ENCODE results near the gene DDX47.
"Not testable (repeated sequence)": the region's sequence is repeated elsewhere in the genome, so short reads cannot be mapped to it uniquely, and the experiment has no call there.

Gene DDX47

DNA sequence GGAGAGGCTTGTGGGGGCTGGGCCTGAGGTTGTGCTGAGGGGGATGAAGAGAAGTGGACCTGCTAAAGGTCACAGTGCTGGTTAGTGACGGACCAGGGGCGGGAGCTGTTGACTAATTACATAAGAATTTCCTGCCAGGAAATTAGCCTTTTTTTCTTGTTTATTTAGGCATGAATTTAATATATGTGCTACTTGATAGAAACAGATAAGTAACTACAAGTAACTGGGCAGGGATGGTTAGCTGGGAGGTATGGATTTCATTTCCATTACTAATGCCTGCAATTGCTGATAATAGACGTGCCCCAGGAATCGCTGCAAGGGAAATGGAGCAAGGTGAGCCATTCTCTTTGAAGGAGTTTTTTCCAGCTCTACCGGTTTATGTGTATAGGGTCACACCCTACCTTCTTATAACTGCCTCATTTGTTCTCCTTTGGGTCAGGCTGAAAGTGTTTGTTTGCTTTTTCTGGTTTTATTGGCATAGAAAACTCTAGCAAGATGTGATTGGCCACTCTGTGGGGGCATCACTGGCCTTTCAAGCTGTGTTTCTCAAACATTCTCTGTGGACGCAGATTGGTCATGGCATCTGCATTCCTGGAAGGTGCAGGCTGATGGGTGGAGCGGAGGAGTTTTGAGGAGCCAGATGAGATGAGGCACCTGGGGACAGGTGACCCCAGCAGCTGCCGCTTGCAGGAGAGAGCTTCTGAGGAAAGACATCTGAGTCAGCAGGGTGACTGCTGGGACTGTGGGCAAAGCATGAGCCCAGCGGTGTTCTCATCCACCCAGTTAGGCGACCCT lies 59.2 kb downstream of the DDX47 start:
- no peak for DNase-seq (ENCODE audit: low read depth in 2 of 2)

DNA sequence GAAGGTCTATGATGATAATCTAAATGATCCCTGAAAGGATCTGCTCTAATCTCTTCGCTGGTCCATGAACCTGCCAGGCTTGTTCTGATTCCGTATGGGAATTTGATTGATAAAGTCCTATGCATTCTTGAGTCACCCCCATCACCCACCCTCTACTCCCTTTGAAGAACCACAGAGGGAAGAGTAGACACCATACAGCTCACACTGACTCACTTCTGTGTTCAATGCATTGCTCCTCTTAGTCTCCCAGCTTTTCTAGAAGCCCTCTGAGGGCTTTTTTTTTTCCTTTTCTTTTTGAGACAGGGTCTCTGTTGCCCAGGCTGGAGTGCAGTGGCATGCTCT lies 59.8 kb downstream of the DDX47 start:
- DNase-seq (ENCODE audit: low read depth in 2 of 2): no peak

DNA sequence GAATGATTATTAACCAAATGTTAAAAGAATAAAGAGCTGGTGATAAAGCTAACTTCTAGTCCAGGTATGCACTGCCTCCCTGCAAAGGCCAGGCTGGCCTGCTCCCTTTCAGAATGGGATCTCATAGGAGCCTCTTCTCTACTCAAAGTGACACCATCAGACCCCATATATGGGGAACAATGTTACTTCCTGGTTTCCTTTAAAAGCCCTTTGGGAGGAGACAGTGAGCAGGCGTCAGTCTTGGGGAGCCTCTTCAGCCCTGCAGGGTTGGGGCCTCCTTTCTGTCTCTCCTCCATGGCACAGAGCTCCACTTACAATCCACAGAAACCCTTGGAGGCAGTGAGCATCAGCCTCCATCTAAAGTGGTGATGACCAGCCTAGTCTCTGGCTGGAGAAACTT lies 60.9 kb downstream of the DDX47 start:
- no peak for DNase-seq (ENCODE audit: low read depth in 2 of 2)

DNA sequence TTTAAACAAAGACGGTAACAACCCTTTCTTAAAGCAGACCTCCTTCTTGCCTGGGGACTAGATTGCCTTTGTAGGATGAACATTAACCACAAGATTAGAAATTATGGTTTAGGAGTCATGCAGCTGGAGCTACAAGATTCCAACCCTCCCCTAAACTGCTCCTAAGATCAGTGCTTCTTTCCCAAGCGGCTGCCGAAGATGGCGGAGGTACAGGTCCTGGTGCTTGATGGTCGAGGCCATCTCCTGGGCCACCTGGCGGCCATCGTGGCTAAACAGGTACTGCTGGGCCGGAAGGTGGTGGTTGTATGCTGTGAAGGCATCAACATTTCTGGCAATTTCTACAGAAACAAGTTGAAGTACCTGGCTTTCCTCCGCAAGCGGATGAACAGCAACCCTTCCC lies 62.2 kb downstream of the DDX47 start:
- not testable (repeated sequence) for DNase-seq (ENCODE audit: low read depth in 2 of 2)

DNA sequence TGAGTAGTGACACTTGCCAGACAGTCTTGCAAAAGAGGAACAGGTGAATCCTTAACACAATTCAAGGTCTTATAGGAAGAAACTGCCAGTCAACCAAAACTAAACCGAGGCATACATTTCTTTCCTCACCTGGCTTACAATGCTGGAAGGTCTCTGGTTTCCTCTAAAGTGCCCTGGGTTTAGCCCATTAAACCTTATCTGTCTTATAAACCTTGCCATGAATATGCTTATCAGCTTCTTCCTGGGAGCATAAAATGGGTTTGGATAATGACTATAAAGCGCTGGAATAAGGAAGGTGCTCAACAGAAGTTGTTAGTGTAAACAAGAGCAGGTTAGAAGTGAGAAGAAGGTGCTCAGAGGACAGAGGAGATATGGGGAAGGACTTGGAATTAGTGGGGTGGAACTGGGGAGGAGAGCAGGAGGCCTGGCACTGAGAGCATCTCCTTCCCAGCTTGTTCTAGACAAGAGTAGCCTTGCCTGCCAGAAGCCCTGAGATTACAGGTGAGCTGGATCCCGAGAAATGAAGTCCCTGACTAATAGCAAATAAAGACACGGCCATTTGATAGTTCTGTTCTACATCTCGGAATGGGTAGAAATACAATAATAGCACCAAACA lies 64.1 kb downstream of the DDX47 start:
- no peak for DNase-seq (ENCODE audit: low read depth in 2 of 2)

DNA sequence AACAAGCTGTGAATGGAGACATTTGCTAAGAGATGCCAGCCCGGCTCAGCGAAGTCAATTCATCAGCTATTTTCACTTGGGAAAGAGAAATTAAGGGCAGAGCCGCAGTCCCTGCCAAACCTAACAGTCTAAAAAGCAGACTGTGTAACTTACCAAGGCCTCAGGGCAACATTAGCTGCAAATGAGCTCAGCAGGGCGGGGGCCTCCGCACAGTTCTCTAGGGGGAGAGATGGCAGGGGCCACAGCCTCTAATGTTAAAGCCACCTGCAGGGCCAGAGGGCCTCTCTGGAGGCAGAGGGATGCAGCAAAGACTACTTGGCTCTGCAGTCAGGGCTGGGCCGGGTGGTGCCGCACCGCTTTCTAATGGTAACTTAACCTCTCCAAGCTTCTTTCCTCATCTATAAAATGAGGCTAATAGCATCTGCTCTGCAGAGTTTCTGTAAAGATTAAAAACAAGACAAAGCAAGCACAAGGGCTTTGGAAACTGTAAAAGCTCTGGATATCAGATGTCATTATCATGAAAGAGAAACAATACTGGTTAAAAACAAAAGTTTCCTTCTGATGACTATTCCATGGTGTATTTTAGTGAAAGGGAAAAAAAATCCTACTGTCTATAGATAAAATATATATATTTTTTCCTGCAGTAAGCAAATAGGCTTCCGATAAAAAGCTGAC lies 64.8 kb downstream of the DDX47 start:
- no peak for DNase-seq (ENCODE audit: low read depth in 2 of 2)
